GM23248 (cell line): Measurements from ENCODE around the gene NUP188. TPM values are rescaled to one million over a fixed set of nuclear protein-coding genes. Genes with fewer than 3 reads are reported as not detected.
"Not testable (repeated sequence)": the region's sequence is repeated elsewhere in the genome, so short reads cannot be mapped to it uniquely, and the experiment has no call there.

Source experiments
- DNase-seq: peaks from one replicate; pipeline ENCODE4 v3.0.0-alpha.2; 2015
- H2AFZ ChIP-seq: fragments of 200-600 bp; sonication (generic); 2 replicates; pipeline ENCODE4 v1.6.1; 2016; ENCODE audit warnings: antibody characterized with exemption
- H3F3A ChIP-seq: fragments of 200-600 bp; sonication (generic); 2 replicates; pipeline ENCODE4 v1.6.1; 2016; ENCODE audit warnings: mild to moderate bottlenecking, antibody characterized with exemption, mixed run types; ENCODE audit not compliant: insufficient read depth
- H3K27ac ChIP-seq: fragments of 200-600 bp; sonication (generic); 2 replicates; pipeline ENCODE4 v1.5.1; 2016; ENCODE audit warnings: mild to moderate bottlenecking
- H3K27me3 ChIP-seq: fragments of 200-600 bp; sonication (generic); replicated peaks from 2 replicates; pipeline ENCODE4 v1.6.1; 2016; ENCODE audit warnings: mild to moderate bottlenecking; ENCODE audit not compliant: insufficient read depth
- H3K36me3 ChIP-seq: fragments of 200-600 bp; sonication (generic); 2 replicates; pipeline ENCODE4 v1.6.1; 2016; ENCODE audit warnings: low read depth, mild to moderate bottlenecking
- H3K4me1 ChIP-seq: fragments of 200-600 bp; sonication (generic); 2 replicates; pipeline ENCODE4 v1.6.1; 2016; ENCODE audit warnings: mild to moderate bottlenecking; ENCODE audit not compliant: insufficient read depth
- H3K4me2 ChIP-seq: fragments of 200-600 bp; sonication (generic); one replicate; pipeline ENCODE4 v1.6.1; 2016; ENCODE audit warnings: mild to moderate bottlenecking; ENCODE audit not compliant: unreplicated experiment
- H3K4me3 ChIP-seq: fragments of 200-600 bp; sonication (generic); 2 replicates; pipeline ENCODE4 v1.5.1; 2016; ENCODE audit warnings: mild to moderate bottlenecking
- H3K79me2 ChIP-seq: fragments of 200-600 bp; sonication (generic); 2 replicates; pipeline ENCODE4 v1.6.1; 2016; ENCODE audit warnings: mild to moderate bottlenecking; ENCODE audit not compliant: insufficient read depth
- H3K9ac ChIP-seq: fragments of 200-600 bp; sonication (generic); 2 replicates; pipeline ENCODE4 v1.6.1; 2016; ENCODE audit warnings: mild to moderate bottlenecking
- H3K9me2 ChIP-seq: fragments of 200-600 bp; sonication (generic); 2 replicates; pipeline ENCODE4 v1.6.1; 2016; ENCODE audit warnings: mixed run types, mild to moderate bottlenecking, moderate library complexity; ENCODE audit not compliant: insufficient read depth
- H3K9me3 ChIP-seq: fragments of 200-600 bp; sonication (generic); one replicate; pipeline ENCODE4 v1.6.1; 2017; ENCODE audit warnings: low read depth
- H4K20me1 ChIP-seq: fragments of 200-600 bp; sonication (generic); 2 replicates; pipeline ENCODE4 v1.6.0; 2016; ENCODE audit not compliant: insufficient read depth
- EZH2 ChIP-seq: fragments of 200-600 bp; sonication (generic); IDR thresholded peaks from 2 replicates; pipeline ENCODE4 v1.6.1; 2018; ENCODE audit warnings: antibody characterized with exemption, mild to moderate bottlenecking; ENCODE audit not compliant: insufficient read depth, poor library complexity, severe bottlenecking
- EZH2phosphoT487 ChIP-seq: fragments of 200-600 bp; sonication (generic); IDR thresholded peaks from 2 replicates; pipeline ENCODE4 v1.6.1; 2018; ENCODE audit warnings: antibody characterized with exemption, moderate library complexity, mild to moderate bottlenecking, low read depth; ENCODE audit not compliant: insufficient read depth
- WGBS, 2 experiments: methylation state at CpG; one replicate each; pipeline ENCODE4 v1.1.6; 2015 to 2017; ENCODE audit warnings: low lambda C conversion rate in 2 of 2, low coverage in 1 of 2; ENCODE audit errors: missing lambda C conversion rate in 2 of 2; 5-methylcytosine and 5-hydroxymethylcytosine counted together
- in situ Hi-C: fragments of 300-500 bp; cut with MboI; formaldehyde crosslinking; loops from 2 replicates; pipeline ENCODE4 v1.15.0; 2020
- polyA plus RNA-seq: library from polyadenylated mRNA; unstranded; fragments of >200 nt; fragmentation: Nextera tagmentation; extraction: Ambion mirVana; gene quantifications from 2 replicates; pipeline ENCODE4 v1.2.1, GENCODE V29; 2016
- total RNA-seq: library from RNA; depleted of rRNA; stranded (reverse); fragments of >200 nt; shearing (Covaris generic); gene quantifications from 2 replicates; pipeline ENCODE4 v1.2.3, GENCODE V29; 2014

Gene NUP188
- total and polyA plus RNA-seq, 2 experiments from 2014 or later, result 24.9 to 45.9 TPM

DNA sequence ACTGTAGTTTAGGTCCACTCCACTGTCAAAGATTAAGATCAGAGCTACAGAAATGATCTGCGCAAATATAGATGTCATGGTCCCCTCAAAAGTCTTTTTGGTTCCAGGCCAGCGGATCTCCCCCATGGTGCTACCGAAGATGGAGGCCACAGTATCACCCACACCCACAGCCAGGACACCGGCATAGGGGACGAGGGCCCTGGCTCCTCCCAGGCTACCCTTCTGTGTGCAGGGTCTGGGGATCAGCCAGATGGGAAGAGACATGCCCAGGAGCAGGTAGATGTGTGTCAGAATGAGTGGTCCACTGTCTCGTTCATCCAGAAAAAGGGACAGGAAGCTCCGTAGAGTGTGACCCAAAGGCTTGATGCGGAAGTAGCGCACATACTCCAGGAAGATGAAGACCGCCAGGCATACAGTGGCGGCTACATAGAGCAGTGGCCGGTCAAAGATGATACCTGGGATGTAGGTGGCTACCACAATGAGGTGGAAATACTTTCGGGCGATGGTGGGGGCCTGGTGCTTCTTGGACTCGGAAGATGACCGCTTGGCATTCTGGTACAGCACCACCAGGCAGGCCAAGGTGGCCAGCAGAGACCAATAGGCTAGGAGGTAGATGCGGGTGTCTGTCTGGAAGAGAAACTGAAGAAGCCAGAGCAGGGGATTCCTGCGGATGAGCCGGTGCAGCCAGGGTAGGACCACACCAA lies 1.5 kb upstream of the NUP188 start:
- in situ Hi-C loops, result no loop called here
- Histone ChIP-seq H3K27me3 (no peaks in the 10 kb centered on the region), H3K27ac (no peak overlapping the region), H3K9me3 (no peaks in the 10 kb centered on the region), H3K4me3 (no peak overlapping the region), H4K20me1 (no peaks in the 10 kb centered on the region), H3F3A (no peaks in the 10 kb centered on the region; the same call in 1 of the 2 replicates), H3K79me2 (peaks cover 48% of the 10 kb centered on the region), H2AFZ (no peak overlapping the region), H3K9me2 (no peaks in the 10 kb centered on the region), H3K4me2 (peak overlapping the region; percentile 100), H3K4me1 (0 out of 2 replicates have a peak, but pooled peaks cover 6% of the 10 kb centered on the region), H3K9ac (no peak overlapping the region), H3K36me3 (no peaks in the 10 kb centered on the region)
- TF ChIP-seq EZH2, result no peak
- TF ChIP-seq EZH2phosphoT487, result no peak
- WGBS, 2 experiments, result 96% methylated on average over 19 of the region's 19 CpGs
- DNase-seq, result no peak

DNA sequence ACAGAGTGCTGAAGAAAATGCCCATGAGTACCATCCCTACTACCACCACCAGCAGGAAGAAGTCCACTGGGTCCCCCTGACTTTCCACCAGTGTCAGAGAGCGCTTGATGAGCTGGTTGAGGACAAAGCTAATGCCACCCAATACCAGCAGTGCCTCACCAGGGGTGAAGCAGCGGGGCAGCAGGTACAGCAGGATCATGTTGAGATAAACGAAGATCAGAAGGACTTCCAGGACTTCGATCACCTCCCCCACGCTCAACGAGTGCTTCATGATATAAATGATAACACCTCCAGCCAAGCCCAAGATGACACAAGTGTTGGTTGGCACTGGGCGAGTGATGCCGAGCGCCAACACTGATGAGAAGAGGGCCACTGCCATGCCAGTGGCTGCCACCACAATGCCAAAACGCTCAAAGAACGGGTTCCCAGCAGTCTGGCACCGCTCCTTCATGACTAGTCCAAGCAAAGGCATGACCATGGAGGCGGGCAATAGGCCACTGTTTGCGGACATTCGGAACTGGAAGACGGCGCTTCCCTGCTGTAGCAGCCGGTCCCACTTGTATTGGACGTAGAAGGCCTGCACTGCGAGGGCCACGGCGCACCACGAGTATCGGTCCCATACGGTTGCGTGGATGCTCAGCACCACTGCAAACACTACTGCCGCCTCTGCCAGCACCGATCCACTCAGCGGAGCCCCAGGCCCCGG lies 775 bp upstream of the NUP188 start:
- Histone ChIP-seq H2AFZ (peak overlapping the region; percentile 90), H3K9me3 (no peaks in the 10 kb centered on the region), H3F3A (no peaks in the 10 kb centered on the region; the same call in 1 of the 2 replicates), H3K27ac (peak overlapping the region; percentile 94), H3K4me3 (peak overlapping the region; percentile 98), H3K9me2 (no peaks in the 10 kb centered on the region), H3K36me3 (no peaks in the 10 kb centered on the region), H3K4me2 (peak overlapping the region; percentile 100), H3K4me1 (0 out of 2 replicates have a peak, but pooled peaks cover 6% of the 10 kb centered on the region), H4K20me1 (no peaks in the 10 kb centered on the region), H3K9ac (peak overlapping the region; percentile 93), H3K79me2 (peaks cover 53% of the 10 kb centered on the region), H3K27me3 (no peaks in the 10 kb centered on the region)
- peak; percentile 77 for DNase-seq
- no peak for TF ChIP-seq EZH2
- no peak for TF ChIP-seq EZH2phosphoT487
- in situ Hi-C loops, result no loop called here
- 22 to 33% methylated on average over 26 to 30 of the region's 30 CpGs for WGBS, 2 experiments

DNA sequence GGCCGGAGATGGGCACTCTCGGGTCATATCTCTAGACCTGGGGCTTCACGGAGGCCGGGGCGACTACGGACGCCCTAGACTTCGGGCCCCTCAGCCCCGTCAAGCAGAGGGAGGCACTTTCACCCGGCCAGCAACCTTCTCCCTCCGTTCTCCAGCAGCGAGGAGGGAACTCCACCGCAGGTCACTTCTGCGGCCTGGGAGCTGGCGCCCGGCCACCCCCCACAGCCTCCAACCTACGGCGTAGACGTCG lies 297 bp upstream of the NUP188 start:
- in situ Hi-C loops, result no loop called here
- Histone ChIP-seq H3K4me1 (0 out of 2 replicates have a peak, but pooled peaks cover 6% of the 10 kb centered on the region), H3K79me2 (peaks cover 58% of the 10 kb centered on the region), H3K9me3 (no peaks in the 10 kb centered on the region), H3F3A (no peaks in the 10 kb centered on the region; the same call in 1 of the 2 replicates), H3K27ac (peak overlapping the region; percentile 94), H3K9ac (peak overlapping the region; percentile 93), H2AFZ (peak overlapping the region; percentile 90), H3K27me3 (no peaks in the 10 kb centered on the region), H3K4me3 (peak overlapping the region; percentile 98), H4K20me1 (no peaks in the 10 kb centered on the region), H3K9me2 (no peaks in the 10 kb centered on the region), H3K4me2 (peak overlapping the region; percentile 100), H3K36me3 (no peaks in the 10 kb centered on the region)
- TF ChIP-seq EZH2 (no peak), EZH2phosphoT487 (no peak)
- 0 to 1% methylated on average over 17 to 19 of the region's 20 CpGs for WGBS, 2 experiments
- DNase-seq, result no peak

DNA sequence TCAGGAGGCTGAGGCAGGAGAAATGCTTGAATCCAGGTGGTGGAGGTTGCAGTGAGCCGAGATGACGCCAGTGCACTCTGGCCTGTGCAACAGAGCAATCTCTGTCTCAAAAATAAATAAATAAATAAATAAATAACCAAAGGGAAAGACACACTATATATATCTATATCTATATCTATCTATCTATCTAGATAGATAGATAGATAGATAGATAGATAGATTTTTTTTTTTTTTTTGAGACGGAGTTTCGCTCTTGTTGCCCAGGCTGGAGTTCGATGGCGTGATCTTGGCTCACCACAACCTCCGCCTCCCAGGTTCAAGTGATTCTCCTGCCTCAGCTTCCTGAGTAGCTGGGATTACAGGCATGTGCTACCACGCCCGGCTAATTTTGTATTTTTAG lies 13.9 kb downstream of the NUP188 start:
- H3K9me2 ChIP-seq, DNase-seq, in situ Hi-C loops, H3K4me3 ChIP-seq, H3K27ac ChIP-seq, H4K20me1 ChIP-seq, H3F3A ChIP-seq, H3K4me1 ChIP-seq, H3K9me3 ChIP-seq, H3K9ac ChIP-seq, H3K79me2 ChIP-seq, H3K4me2 ChIP-seq, H3K27me3 ChIP-seq, H2AFZ ChIP-seq: not testable (repeated sequence)
- H3K36me3 ChIP-seq, result peaks cover 36% of the 10 kb centered on the region
- WGBS, 2 experiments, result 91 to 96% methylated on average over 9 of the region's 9 CpGs
